ENCODE measurements around the gene MEGF11. TPM values are rescaled to one million over a fixed set of nuclear protein-coding genes. Genes with fewer than 3 reads are reported as not detected.

Gene MEGF11
- total RNA-seq, 1 experiment from 2014 or later: not detected

DNA sequence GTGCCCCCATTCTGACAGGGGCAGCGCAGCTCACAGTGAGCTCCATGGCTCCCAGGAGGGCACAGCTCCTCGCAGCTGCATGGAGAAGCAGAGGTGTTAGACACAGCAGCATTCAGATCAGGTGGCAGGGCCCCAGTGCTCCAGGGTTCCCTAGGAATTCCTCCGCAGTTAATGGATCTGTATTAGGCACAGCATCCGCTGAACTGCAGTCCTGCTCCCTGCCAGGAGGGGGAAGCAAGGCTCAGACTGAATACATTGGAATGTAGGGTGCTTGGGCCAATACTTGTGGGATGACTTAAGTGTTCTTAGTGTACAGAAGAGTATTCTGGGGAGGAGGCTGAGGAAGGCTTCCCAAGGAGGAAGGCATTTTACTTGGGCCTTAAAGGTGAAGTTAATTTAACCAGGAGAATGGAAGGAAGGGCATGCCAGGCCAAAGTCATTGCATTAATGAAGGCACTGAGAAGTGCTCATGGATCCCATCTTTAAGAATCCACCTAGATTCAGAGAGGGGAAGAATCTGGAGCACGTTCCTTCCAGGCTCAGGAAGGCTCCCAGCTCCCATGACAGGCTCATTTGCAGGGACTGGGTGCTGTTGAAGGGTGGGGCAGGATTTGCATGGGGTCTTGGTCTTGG is 272.6 kb downstream of the MEGF11 start:
- H3K4me3 ChIP-seq (ENCODE audit: low read length): no peak overlapping the region
- H3K27me3 ChIP-seq (ENCODE audit: low read length): peaks cover 24% of the 10 kb centered on the region
- H3K27ac ChIP-seq (ENCODE audit: low read length): no peak overlapping the region
- TF ChIP-seq EZH2phosphoT487 (IDR thresholded peaks at IDR 0.05; ENCODE audit: borderline replicate concordance, low read length) (no peak), EZH2 (IDR thresholded peaks at IDR 0.05; ENCODE audit: low read length, unreplicated experiment) (no peak)
- TF ChIP-seq, protein P1, sequence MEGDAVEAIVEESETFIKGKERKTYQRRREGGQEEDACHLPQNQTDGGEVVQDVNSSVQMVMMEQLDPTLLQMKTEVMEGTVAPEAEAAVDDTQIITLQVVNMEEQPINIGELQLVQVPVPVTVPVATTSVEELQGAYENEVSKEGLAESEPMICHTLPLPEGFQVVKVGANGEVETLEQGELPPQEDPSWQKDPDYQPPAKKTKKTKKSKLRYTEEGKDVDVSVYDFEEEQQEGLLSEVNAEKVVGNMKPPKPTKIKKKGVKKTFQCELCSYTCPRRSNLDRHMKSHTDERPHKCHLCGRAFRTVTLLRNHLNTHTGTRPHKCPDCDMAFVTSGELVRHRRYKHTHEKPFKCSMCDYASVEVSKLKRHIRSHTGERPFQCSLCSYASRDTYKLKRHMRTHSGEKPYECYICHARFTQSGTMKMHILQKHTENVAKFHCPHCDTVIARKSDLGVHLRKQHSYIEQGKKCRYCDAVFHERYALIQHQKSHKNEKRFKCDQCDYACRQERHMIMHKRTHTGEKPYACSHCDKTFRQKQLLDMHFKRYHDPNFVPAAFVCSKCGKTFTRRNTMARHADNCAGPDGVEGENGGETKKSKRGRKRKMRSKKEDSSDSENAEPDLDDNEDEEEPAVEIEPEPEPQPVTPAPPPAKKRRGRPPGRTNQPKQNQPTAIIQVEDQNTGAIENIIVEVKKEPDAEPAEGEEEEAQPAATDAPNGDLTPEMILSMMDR (conservative IDR thresholded peaks at IDR 0.05; ENCODE audit: low read depth, low read length): peak; percentile 78
- no peaks in the 10 kb centered on the region for H3K36me3 ChIP-seq (ENCODE audit: low read depth, low read length)
- H3K4me1 ChIP-seq (ENCODE audit: insufficient read depth, low read length): no peaks in the 10 kb centered on the region
- no peaks in the 10 kb centered on the region for H3K79me2 ChIP-seq (ENCODE audit: low read length)
- no peak overlapping the region for H3K9ac ChIP-seq (ENCODE audit: low read length)
- no TSS peak for BruUV-seq (replicated peaks)
- POLR2A ChIA-PET (ENCODE audit: unreplicated experiment): no interaction called here
- no peaks in the 10 kb centered on the region for H3K9me3 ChIP-seq (ENCODE audit: low read length)
- no peaks in the 10 kb centered on the region for H4K20me1 ChIP-seq (ENCODE audit: low read length)
- no peaks in the 10 kb centered on the region for H3K9me2 ChIP-seq (replicated peaks; ENCODE audit: low read length)
- intact Hi-C loops (cut with micrococcal nuclease): loop anchor here (5.0 kb wide), 1 partner anchor 306 kb away; no protein-coding TSS in a partner anchor
- H3F3A ChIP-seq (ENCODE audit: low read length, unreplicated experiment): no peaks in the 10 kb centered on the region
- CTCF ChIA-PET: no interaction called here
- no peak overlapping the region for H2AFZ ChIP-seq (ENCODE audit: low read length)
- H3K4me2 ChIP-seq (ENCODE audit: low read length): no peak overlapping the region
- DNase-seq: peak; percentile 67
- ATAC-seq: peak; percentile 81

DNA sequence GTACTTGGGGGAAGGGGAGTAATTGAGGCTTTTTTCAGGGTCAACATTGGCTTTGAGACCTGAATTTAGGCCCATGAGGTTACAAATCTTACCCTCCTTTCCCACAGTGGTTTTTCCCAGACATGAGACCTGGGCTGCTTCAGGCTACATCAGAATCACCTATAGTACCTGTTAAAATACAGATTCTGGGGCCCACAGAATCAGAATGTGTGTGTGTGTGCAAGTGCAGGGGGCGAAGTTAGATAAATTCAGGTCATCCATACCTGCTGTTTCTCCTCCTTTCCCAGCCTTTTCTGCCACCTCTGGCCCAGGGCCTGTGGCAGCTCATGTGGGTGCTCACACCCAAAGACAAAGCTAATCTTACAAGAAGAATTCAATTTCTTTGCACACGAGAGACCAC is 273.7 kb downstream of the MEGF11 start:
- DNase-seq (no peak), ATAC-seq (no peak)
- TF ChIP-seq EZH2 (IDR thresholded peaks at IDR 0.05; ENCODE audit: low read length, unreplicated experiment) (no peak), EZH2phosphoT487 (IDR thresholded peaks at IDR 0.05; ENCODE audit: borderline replicate concordance, low read length) (no peak)
- TF ChIP-seq, protein P1 (conservative IDR thresholded peaks at IDR 0.05; ENCODE audit: low read depth, low read length): no peak
- no peaks in the 10 kb centered on the region for H3K4me1 ChIP-seq (ENCODE audit: insufficient read depth, low read length)
- no TSS peak for BruUV-seq (replicated peaks)
- H3K4me2 ChIP-seq (ENCODE audit: low read length): no peak overlapping the region
- ChIA-PET POLR2A (ENCODE audit: unreplicated experiment) (no interaction called here), CTCF (no interaction called here)
- H3K36me3 ChIP-seq (ENCODE audit: low read depth, low read length): no peaks in the 10 kb centered on the region
- no peaks in the 10 kb centered on the region for H3K9me3 ChIP-seq (ENCODE audit: low read length)
- no peaks in the 10 kb centered on the region for H3K79me2 ChIP-seq (ENCODE audit: low read length)
- H3K9me2 ChIP-seq (replicated peaks; ENCODE audit: low read length): no peaks in the 10 kb centered on the region
- intact Hi-C loops (cut with micrococcal nuclease): loop anchor here (5.0 kb wide), 1 partner anchor 307 kb away; no protein-coding TSS in a partner anchor
- no peak overlapping the region for H3K4me3 ChIP-seq (ENCODE audit: low read length)
- no peak overlapping the region for H3K27ac ChIP-seq (ENCODE audit: low read length)
- no peaks in the 10 kb centered on the region for H3F3A ChIP-seq (ENCODE audit: low read length, unreplicated experiment)
- no peak overlapping the region for H3K9ac ChIP-seq (ENCODE audit: low read length)
- H2AFZ ChIP-seq (ENCODE audit: low read length): no peak overlapping the region
- no peaks in the 10 kb centered on the region for H4K20me1 ChIP-seq (ENCODE audit: low read length)
- H3K27me3 ChIP-seq (ENCODE audit: low read length): peaks cover 17% of the 10 kb centered on the region

DNA sequence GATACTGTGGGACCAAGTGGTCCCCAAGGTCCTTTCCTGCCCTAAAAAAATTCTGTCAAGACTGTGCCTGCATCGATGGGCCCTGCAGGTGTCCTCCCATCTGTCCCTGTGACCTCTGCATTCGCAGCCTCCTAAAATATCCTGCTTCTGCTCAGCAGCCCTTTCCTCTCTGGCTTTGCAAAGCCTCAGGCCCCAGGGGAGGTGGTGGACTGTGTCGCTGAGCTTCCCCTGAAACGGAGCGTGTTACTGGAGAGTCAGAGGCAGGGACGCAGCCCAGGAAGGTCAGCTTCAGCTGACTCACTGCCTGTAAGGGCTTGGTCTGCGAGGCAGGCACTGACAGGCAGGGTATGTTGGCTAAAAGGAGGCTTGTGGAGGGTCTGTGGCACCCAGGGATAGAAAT is 274.2 kb downstream of the MEGF11 start:
- no peak overlapping the region for H2AFZ ChIP-seq (ENCODE audit: low read length)
- intact Hi-C loops (cut with micrococcal nuclease): no loop called here
- CTCF ChIA-PET: no interaction called here
- H3F3A ChIP-seq (ENCODE audit: low read length, unreplicated experiment): no peaks in the 10 kb centered on the region
- H3K4me3 ChIP-seq (ENCODE audit: low read length): no peak overlapping the region
- no peaks in the 10 kb centered on the region for H4K20me1 ChIP-seq (ENCODE audit: low read length)
- H3K9me3 ChIP-seq (ENCODE audit: low read length): no peaks in the 10 kb centered on the region
- no peaks in the 10 kb centered on the region for H3K36me3 ChIP-seq (ENCODE audit: low read depth, low read length)
- no peak overlapping the region for H3K4me2 ChIP-seq (ENCODE audit: low read length)
- no peak overlapping the region for H3K9ac ChIP-seq (ENCODE audit: low read length)
- no TSS peak for BruUV-seq (replicated peaks)
- TF ChIP-seq, protein P1 (conservative IDR thresholded peaks at IDR 0.05; ENCODE audit: low read depth, low read length): no peak
- TF ChIP-seq EZH2phosphoT487 (IDR thresholded peaks at IDR 0.05; ENCODE audit: borderline replicate concordance, low read length): no peak
- no peak for TF ChIP-seq EZH2 (IDR thresholded peaks at IDR 0.05; ENCODE audit: low read length, unreplicated experiment)
- DNase-seq: no peak
- H3K79me2 ChIP-seq (ENCODE audit: low read length): no peaks in the 10 kb centered on the region
- POLR2A ChIA-PET (ENCODE audit: unreplicated experiment): no interaction called here
- ATAC-seq: no peak
- peaks cover 17% of the 10 kb centered on the region for H3K27me3 ChIP-seq (ENCODE audit: low read length)
- H3K4me1 ChIP-seq (ENCODE audit: insufficient read depth, low read length): no peaks in the 10 kb centered on the region
- H3K9me2 ChIP-seq (replicated peaks; ENCODE audit: low read length): no peaks in the 10 kb centered on the region
- no peak overlapping the region for H3K27ac ChIP-seq (ENCODE audit: low read length)
